T-cell (primary cell): ENCODE measurements around the gene MXRA8. TPM values are rescaled to one million over a fixed set of nuclear protein-coding genes. Genes with fewer than 3 reads are reported as not detected.

ENCODE experiments used
- ATAC-seq, 4 experiments: fragments of 200-7000 bp in 3 of 4; fragments of 150-1000 bp in 1 of 4; cut with Tn5 transposase; replicated peaks in 1 of 4; 1 replicate in 3 of 4; 2 replicates in 1 of 4; pipeline ENCODE4 v1.10.0; 2021; ENCODE audit warnings: moderate library complexity in 3 of 4, mild to moderate bottlenecking in 2 of 4, moderate number of reproducible peaks in 1 of 4
- CTCF ChIA-PET, 2 donors: fragments of 300-600 bp; sonication (Branson Sonifier 250); formaldehyde crosslinking; loops; one replicate each; lab custom pipeline; 2022; ENCODE audit warnings: antibody characterized with exemption in 2 of 2; lab: Charles Lee
- POLR2A ChIA-PET, 2 donors: fragments of 300-600 bp; sonication (Branson Sonifier 250); formaldehyde crosslinking; loops; one replicate each; lab custom pipeline; 2022; ENCODE audit warnings: antibody characterized with exemption in 2 of 2; lab: Charles Lee
- DNase-seq, 35 experiments: peaks; one replicate each; pipeline versions ENCODE4 v3.0.0 to v3.0.0-alpha.2; 2013 to 2023
- H3K27ac ChIP-seq: one replicate; pipeline ENCODE4 v1.5.1; 2013; ENCODE audit warnings: low read length
- H3K27me3 ChIP-seq, 2 experiments: replicated peaks in 1 of 2; 1 replicate in 1 of 2; 2 replicates in 1 of 2; pipeline versions ENCODE4 v1.6.1 to v1.7.0; 2013; ENCODE audit warnings: low read length in 1 of 2, mixed read lengths in 1 of 2; ENCODE audit not compliant: control insufficient read depth in 2 of 2, insufficient read depth in 2 of 2; ENCODE audit errors: extremely low read depth in 1 of 2
- H3K36me3 ChIP-seq, 2 donors: 1 replicate in 1 of 2; 2 replicates in 1 of 2; pipeline versions ENCODE4 v1.6.1 to v1.7.0; 2013; ENCODE audit warnings: low read length in 1 of 2; ENCODE audit not compliant: control insufficient read depth in 2 of 2, insufficient read depth in 1 of 2; ENCODE audit errors: extremely low read depth in 1 of 2
- H3K4me1 ChIP-seq, 2 experiments: 1 replicate in 1 of 2; 2 replicates in 1 of 2; pipeline versions ENCODE4 v1.6.1 to v1.7.0; 2013; ENCODE audit warnings: low read length in 2 of 2, mixed read lengths in 1 of 2; ENCODE audit not compliant: insufficient read depth in 2 of 2, control insufficient read depth in 1 of 2; ENCODE audit errors: extremely low read depth in 1 of 2
- H3K4me3 ChIP-seq, 2 donors: 1 replicate in 1 of 2; 2 replicates in 1 of 2; pipeline versions ENCODE4 v1.5.1 to v1.7.0; 2013; ENCODE audit warnings: mild to moderate bottlenecking in 2 of 2, low read length in 1 of 2, moderate library complexity in 1 of 2; ENCODE audit not compliant: control insufficient read depth in 1 of 2; ENCODE audit errors: extremely low read depth in 1 of 2
- H3K9me3 ChIP-seq: 2 replicates; pipeline ENCODE4 v1.7.0; 2013
- H3K27ac Mint-ChIP-seq, 2 donors: one replicate each; pipeline ENCODE4 v1.8.0; 2020 to 2021; ENCODE audit warnings: mild to moderate bottlenecking in 2 of 2, mixed read lengths in 2 of 2
- H3K27me3 Mint-ChIP-seq, 2 donors: one replicate each; pipeline ENCODE4 v1.8.0; 2021 to 2022; ENCODE audit warnings: mixed read lengths in 2 of 2
- H3K36me3 Mint-ChIP-seq: one replicate; pipeline ENCODE4 v1.8.0; 2021; ENCODE audit warnings: mixed read lengths
- H3K4me1 Mint-ChIP-seq, 3 donors: one replicate each; pipeline ENCODE4 v1.8.0; 2020 to 2022; ENCODE audit warnings: mixed read lengths in 3 of 3, mild to moderate bottlenecking in 1 of 3
- H3K4me3 Mint-ChIP-seq, 3 donors: one replicate each; pipeline ENCODE4 v1.8.0; 2020 to 2022; ENCODE audit warnings: mild to moderate bottlenecking in 3 of 3, mixed read lengths in 3 of 3, moderate library complexity in 3 of 3
- H3K9me3 Mint-ChIP-seq, 3 donors: one replicate each; pipeline ENCODE4 v1.8.0; 2020 to 2022; ENCODE audit warnings: mixed read lengths in 3 of 3
- WGBS: methylation state at CpG from one replicate; pipeline ENCODE4 v1.1.5; 2013; ENCODE audit warnings: missing lambda C conversion rate; ENCODE audit not compliant: insufficient coverage; 5-methylcytosine and 5-hydroxymethylcytosine counted together
- total RNA-seq, 35 experiments: library from RNA in 6 of 35; stranded (reverse) in 6 of 35; fragments of 120-200 nt in 1 of 35; gene quantifications; one replicate each; pipeline versions ENCODE4 v1.2.1 to v1.2.4 and lab custom pipeline; 2013 to 2026

Gene MXRA8
- total RNA-seq, 5 donors from 2014 or later (not counting 1 experiment from before 2014, with no cell fraction given) = 0.99 to 6.8 (median 1.9) TPM

DNA sequence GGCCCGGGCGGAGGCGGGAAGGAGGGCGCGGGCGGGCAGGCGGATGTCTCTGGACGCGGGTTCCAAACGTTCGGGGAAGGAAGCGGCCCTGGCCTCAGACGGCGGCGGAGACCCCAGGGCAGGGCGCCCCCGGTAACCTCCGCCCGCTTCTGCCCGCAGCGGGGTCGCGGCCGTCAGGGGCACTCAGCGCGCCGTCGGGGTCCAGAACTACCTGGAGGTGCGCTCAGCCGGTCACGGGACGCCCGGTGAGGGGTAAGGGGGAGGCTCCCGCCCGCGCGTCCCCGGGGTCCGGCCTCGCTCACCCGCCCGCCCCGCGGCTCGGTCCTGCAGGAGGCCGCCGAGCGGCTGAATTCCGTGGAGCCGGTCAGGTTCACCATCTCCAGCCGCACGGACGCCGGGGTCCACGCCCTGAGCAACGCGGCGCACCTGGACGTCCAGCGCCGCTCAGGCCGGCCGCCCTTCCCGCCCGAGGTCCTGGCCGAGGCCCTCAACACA, 49.6 kb downstream of the MXRA8 start:
- DNase-seq (peak in 1 of 35 experiments; percentile 28), ATAC-seq (no peak)
- no peaks in the 10 kb centered on the region for H3K27me3 Mint-ChIP-seq
- no peaks in the 10 kb centered on the region for H3K27me3 ChIP-seq
- H3K27ac ChIP-seq = no peak overlapping the region
- ChIA-PET CTCF (no interaction called here), POLR2A (no interaction called here)
- peaks cover 3% of the 10 kb centered on the region for H3K36me3 Mint-ChIP-seq
- no peaks in the 10 kb centered on the region for H3K9me3 ChIP-seq
- peaks cover 22 to 49% of the 10 kb centered on the region in 2 experiments for H3K4me1 ChIP-seq
- peak overlapping the region; percentile 49 to 62 for H3K4me3 ChIP-seq
- H3K36me3 ChIP-seq = peaks cover 14 to 28% of the 10 kb centered on the region in 2 donors
- H3K4me1 Mint-ChIP-seq = peaks cover 21 to 29% (median 26%) of the 10 kb centered on the region in 3 donors
- H3K9me3 Mint-ChIP-seq = no peaks in the 10 kb centered on the region
- H3K27ac Mint-ChIP-seq = peak overlapping the region in 1 of 2 donors; percentile 85
- WGBS = 0% methylated on average over 58 of the region's 66 CpGs
- peak overlapping the region; percentile 75 to 83 (median 78) for H3K4me3 Mint-ChIP-seq

GRCh38 chr1:1307923-1308755, 50.2 kb downstream of the MXRA8 start, which contains the start of the genes ACAP3 and PUSL1:
ACAP3 (minus strand) TSS chr1:1307930; CDS start chr1:1307815, 115 bp downstream.
PUSL1 (plus strand) TSS chr1:1308597; CDS start chr1:1308644, 47 bp downstream.
- CTCF ChIA-PET = no interaction called here
- H3K4me1 Mint-ChIP-seq = peaks cover 21 to 31% (median 24%) of the 10 kb centered on the region in 3 donors

GRCh38 chr1:1307261-1307922, 51.0 kb downstream of the MXRA8 start:
- H3K9me3 Mint-ChIP-seq = no peaks in the 10 kb centered on the region
- H3K27ac Mint-ChIP-seq = peak overlapping the region; percentile 69 to 78
- no peaks in the 10 kb centered on the region for H3K36me3 Mint-ChIP-seq
- peaks cover 21 to 31% (median 24%) of the 10 kb centered on the region in 3 donors for H3K4me1 Mint-ChIP-seq
- CTCF ChIA-PET = no interaction called here
- Histone ChIP-seq H3K9me3 (no peaks in the 10 kb centered on the region), H3K4me3 (peak overlapping the region; percentile 64 to 69), H3K27me3 (no peaks in the 10 kb centered on the region), H3K4me1 (peaks cover 22 to 50% of the 10 kb centered on the region in 2 experiments), H3K36me3 (peaks cover 5 to 14% of the 10 kb centered on the region in 2 donors), H3K27ac (no peak overlapping the region)
- whole genome bisulfite sequencing = 2% methylated on average over 81 of the region's 83 CpGs
- ATAC-seq = no peak
- POLR2A ChIA-PET = no interaction called here
- no peaks in the 10 kb centered on the region for H3K27me3 Mint-ChIP-seq
- peak in 1 of 35 experiments; percentile 32 for DNase-seq
- peak overlapping the region; percentile 80 to 88 (median 86) for H3K4me3 Mint-ChIP-seq

More at GRCh38 chr1:1307923-1308755, 50.2 kb downstream of the MXRA8 start, which contains the start of the genes ACAP3 and PUSL1:
- Histone ChIP-seq H3K4me1 (peaks cover 22 to 50% of the 10 kb centered on the region in 2 experiments), H3K9me3 (no peaks in the 10 kb centered on the region), H3K36me3 (peaks cover 9 to 21% of the 10 kb centered on the region in 2 donors), H3K4me3 (peak within 1 kb of the TSS; percentile 69 to 75), H3K27ac (peak within 1 kb of the TSS; percentile 74), H3K27me3 (no peaks in the 10 kb centered on the region)
- H3K9me3 Mint-ChIP-seq = no peaks in the 10 kb centered on the region
- POLR2A ChIA-PET = no interaction called here
- ATAC-seq (peak; percentile 72 to 79 (median 75)), DNase-seq (peak; percentile 80 to 95 (median 87))
- H3K27ac Mint-ChIP-seq = peak within 1 kb of the TSS; percentile 83 to 91
- peak within 1 kb of the TSS; percentile 80 to 88 (median 86) for H3K4me3 Mint-ChIP-seq
- no peaks in the 10 kb centered on the region for H3K36me3 Mint-ChIP-seq
- 1% methylated on average over 96 of the region's 131 CpGs for WGBS
- H3K27me3 Mint-ChIP-seq = no peaks in the 10 kb centered on the region

DNA sequence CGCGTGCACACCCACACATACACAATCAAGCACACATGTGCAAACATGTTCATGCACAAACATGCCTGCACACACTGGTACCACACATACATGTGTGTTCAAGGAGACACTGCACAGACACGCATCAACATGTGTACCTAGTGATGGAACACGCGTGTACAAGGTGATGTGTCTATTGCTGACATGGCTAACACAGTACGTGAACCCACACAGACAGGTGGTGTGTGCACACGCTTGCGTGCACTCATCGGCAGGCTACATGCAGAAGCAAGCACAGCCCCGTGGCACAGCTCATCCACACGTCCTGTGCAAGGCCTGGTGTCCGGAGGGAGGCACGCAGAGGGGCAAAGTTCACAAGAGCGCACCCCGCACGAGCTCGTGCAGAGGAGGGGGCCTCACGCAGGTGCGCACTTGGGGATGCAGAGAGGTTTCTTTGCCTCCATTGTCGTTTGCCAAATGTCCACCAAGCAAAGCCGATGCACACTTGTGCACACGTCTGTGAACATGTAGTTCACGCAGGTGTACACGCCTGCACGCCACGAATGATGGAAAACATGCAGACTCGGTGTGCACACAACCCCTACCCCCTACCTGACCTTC, 51.6 kb downstream of the MXRA8 start:
- H3K9me3 Mint-ChIP-seq = no peaks in the 10 kb centered on the region
- H3K9me3 ChIP-seq = no peaks in the 10 kb centered on the region
- peaks cover 21 to 31% (median 24%) of the 10 kb centered on the region in 3 donors for H3K4me1 Mint-ChIP-seq
- DNase-seq = peak in 1 of 35 experiments; percentile 34
- CTCF ChIA-PET = no interaction called here
- ATAC-seq = no peak
- H3K4me3 Mint-ChIP-seq = peak overlapping the region; percentile 80 to 88 (median 86)
- peak overlapping the region; percentile 69 to 78 for H3K27ac Mint-ChIP-seq
- H3K27me3 ChIP-seq = no peaks in the 10 kb centered on the region
- H3K36me3 Mint-ChIP-seq = no peaks in the 10 kb centered on the region
- WGBS = 69% methylated on average over 25 of the region's 27 CpGs
- H3K27ac ChIP-seq = no peak overlapping the region
- peaks cover 2 to 9% of the 10 kb centered on the region in 2 donors for H3K36me3 ChIP-seq
- H3K27me3 Mint-ChIP-seq = no peaks in the 10 kb centered on the region
- peak overlapping the region; percentile 64 to 69 for H3K4me3 ChIP-seq
- POLR2A ChIA-PET = no interaction called here
- peaks cover 22 to 50% of the 10 kb centered on the region in 2 experiments for H3K4me1 ChIP-seq

GRCh38 chr1:1306070-1306660, 52.2 kb downstream of the MXRA8 start:
- Mint-ChIP-seq H3K4me3 (peak overlapping the region; percentile 80 to 88 (median 86)), H3K27ac (peak overlapping the region; percentile 69 to 78), H3K36me3 (no peaks in the 10 kb centered on the region), H3K4me1 (peaks cover 21 to 31% (median 24%) of the 10 kb centered on the region in 3 donors), H3K9me3 (no peaks in the 10 kb centered on the region), H3K27me3 (no peaks in the 10 kb centered on the region)
- Histone ChIP-seq H3K27ac (peak overlapping the region; percentile 47), H3K36me3 (peaks cover 2 to 3% of the 10 kb centered on the region in 2 donors), H3K4me1 (peaks cover 22 to 50% of the 10 kb centered on the region in 2 experiments), H3K9me3 (no peaks in the 10 kb centered on the region), H3K4me3 (peak overlapping the region; percentile 64 to 69), H3K27me3 (no peaks in the 10 kb centered on the region)
- ATAC-seq = no peak
- peak in 1 of 35 experiments; percentile 32 for DNase-seq
- 69% methylated on average over 8 of the region's 11 CpGs for WGBS
- POLR2A ChIA-PET = no interaction called here
- CTCF ChIA-PET = no interaction called here
